H1 (cell line): ENCODE data around the gene DGKD. TPM values are rescaled to one million over a fixed set of nuclear protein-coding genes. Genes with fewer than 3 reads are reported as not detected.
A peak's percentile ranks its signal among the peaks of the same experiment; 100 is the strongest.

ENCODE experiments used
- CTCF ChIA-PET: fragments of 300-600 bp; sonication (Branson Sonifier 250); formaldehyde crosslinking; loops from one replicate; lab custom pipeline; 2021; ENCODE audit not compliant: partially characterized antibody; lab: Charles Lee
- POLR2A ChIA-PET: fragments of 300-600 bp; sonication (Branson Sonifier 250); formaldehyde crosslinking; loops from one replicate; lab custom pipeline; 2021; ENCODE audit warnings: inconsistent platforms; ENCODE audit not compliant: partially characterized antibody; lab: Charles Lee
- DNase-seq, 2 experiments: peaks; one replicate each; pipeline versions ENCODE4 v3.0.0 to v3.0.0-alpha.2; 2010 to 2022; ENCODE audit warnings: low spot score in 2 of 2, low read depth in 1 of 2, mixed read lengths in 1 of 2
- FAIRE-seq: peaks from 2 replicates; lab custom pipeline; 2011; peaks lifted over from hg19 to GRCh38; lab: Jason Lieb, UNC
- H2AFZ ChIP-seq: 2 replicates; pipeline ENCODE4 v1.8.1; 2012; ENCODE audit warnings: low read length, inconsistent platforms
- H2AK5ac ChIP-seq: 2 replicates; pipeline ENCODE4 v1.6.1; 2013; ENCODE audit warnings: low read depth, low read length
- H2BK120ac ChIP-seq: replicated peaks from 2 replicates; pipeline ENCODE3; 2013; ENCODE audit warnings: low read depth, low read length, inconsistent platforms
- H2BK12ac ChIP-seq: 2 replicates; pipeline ENCODE4 v1.6.1; 2013; ENCODE audit warnings: low read depth, low read length
- H2BK15ac ChIP-seq: 2 replicates; pipeline ENCODE4 v1.6.1; 2013; ENCODE audit warnings: low read length
- H2BK20ac ChIP-seq: 2 replicates; pipeline ENCODE4 v1.6.1; 2013; ENCODE audit warnings: low read length
- H2BK5ac ChIP-seq: 2 replicates; pipeline ENCODE4 v1.6.1; 2013; ENCODE audit warnings: low read depth, low read length
- H3K14ac ChIP-seq: 2 replicates; pipeline ENCODE4 v1.6.1; 2013; ENCODE audit warnings: inconsistent platforms; ENCODE audit not compliant: insufficient read length
- H3K18ac ChIP-seq: 2 replicates; pipeline ENCODE4 v1.6.1; 2013; ENCODE audit warnings: low read length; ENCODE audit errors: extremely low read depth
- H3K23ac ChIP-seq: 2 replicates; pipeline ENCODE4 v1.6.1; 2013; ENCODE audit warnings: inconsistent platforms; ENCODE audit not compliant: insufficient read length
- H3K23me2 ChIP-seq: 2 replicates; pipeline ENCODE4 v1.6.1; 2013; ENCODE audit warnings: low read depth, low read length
- H3K27ac ChIP-seq: 2 replicates; pipeline ENCODE4 v1.6.1; 2011; ENCODE audit warnings: low read depth, low read length, inconsistent platforms
- H3K27me3 ChIP-seq, 4 experiments: replicated peaks in 1 of 4; 1 replicate in 1 of 4; 2 replicates in 3 of 4; pipeline versions ENCODE4 v1.6.1 to v1.8.1; 2011 to 2013; ENCODE audit warnings: low read length in 3 of 4, mild to moderate bottlenecking in 3 of 4, inconsistent platforms in 2 of 4, mixed read lengths in 2 of 4, moderate library complexity in 1 of 4; ENCODE audit not compliant: control insufficient read depth in 3 of 4, insufficient read depth in 3 of 4; ENCODE audit errors: extremely low read depth in 1 of 4
- H3K36me3 ChIP-seq, 4 experiments: 2 replicates each; pipeline versions ENCODE4 v1.6.1 to v1.8.1; 2011 to 2013; ENCODE audit warnings: mild to moderate bottlenecking in 4 of 4, low read length in 3 of 4, moderate library complexity in 2 of 4, control low read depth in 1 of 4, inconsistent platforms in 1 of 4; ENCODE audit not compliant: insufficient read depth in 4 of 4, control insufficient read depth in 2 of 4
- H3K4ac ChIP-seq: replicated peaks from 2 replicates; pipeline ENCODE3; 2013; ENCODE audit warnings: low read length, low read depth, mixed read lengths, inconsistent platforms; ENCODE audit not compliant: insufficient read length
- H3K4me1 ChIP-seq, 4 experiments: replicated peaks in 1 of 4; 1 replicate in 1 of 4; 2 replicates in 3 of 4; pipeline versions ENCODE4 v1.6.1 to v1.8.1; 2011 to 2013; ENCODE audit warnings: low read length in 3 of 4, inconsistent platforms in 2 of 4, mixed read lengths in 1 of 4; ENCODE audit not compliant: insufficient read depth in 4 of 4, control insufficient read depth in 3 of 4
- H3K4me2 ChIP-seq, 2 experiments: 2 replicates each; pipeline versions ENCODE4 v1.6.1 to v1.8.1; 2011 to 2013; ENCODE audit warnings: low read depth in 2 of 2, low read length in 2 of 2, control low read depth in 1 of 2, inconsistent platforms in 1 of 2, mild to moderate bottlenecking in 1 of 2; ENCODE audit not compliant: insufficient read depth in 1 of 2
- H3K4me3 ChIP-seq, 4 experiments: fragments of 200-600, 300-600 bp in 1 of 4; sonication (generic), shearing (Covaris generic), sonication (Bioruptor Twin) in 1 of 4; 2 replicates each; pipeline versions ENCODE4 v1.5.1 to v1.8.1; 2011 to 2016; ENCODE audit warnings: low read length in 4 of 4, low read depth in 3 of 4, control low read depth in 2 of 4, inconsistent platforms in 2 of 4, mild to moderate bottlenecking in 2 of 4, mixed read lengths in 1 of 4, moderate library complexity in 1 of 4; ENCODE audit not compliant: insufficient read depth in 2 of 4; ENCODE audit errors: extremely low read depth in 1 of 4
- H3K56ac ChIP-seq: replicated peaks from 2 replicates; pipeline ENCODE3; 2013; ENCODE audit warnings: low read depth, mild to moderate bottlenecking, mixed read lengths, low read length, inconsistent platforms; ENCODE audit not compliant: insufficient read length
- H3K79me1 ChIP-seq: 2 replicates; pipeline ENCODE4 v1.6.1; 2013; ENCODE audit warnings: low read depth, low read length, control low read depth
- H3K79me2 ChIP-seq, 2 experiments: 2 replicates each; pipeline versions ENCODE4 v1.6.1 to v1.8.1; 2012 to 2013; ENCODE audit warnings: low read length in 2 of 2, mild to moderate bottlenecking in 2 of 2, inconsistent platforms in 1 of 2; ENCODE audit not compliant: insufficient read depth in 2 of 2, control insufficient read depth in 1 of 2
- H3K9ac ChIP-seq, 4 experiments: replicated peaks in 1 of 4; 1 replicate in 1 of 4; 2 replicates in 3 of 4; pipeline versions ENCODE4 v1.6.1 to v1.8.1; 2011 to 2013; ENCODE audit warnings: low read depth in 3 of 4, low read length in 3 of 4, control low read depth in 2 of 4, mild to moderate bottlenecking in 2 of 4, moderate library complexity in 2 of 4, inconsistent platforms in 1 of 4; ENCODE audit errors: extremely low read depth in 1 of 4
- H3K9me3 ChIP-seq, 2 experiments: 2 replicates each; pipeline versions ENCODE4 v1.6.1 to v1.8.1; 2012 to 2013; ENCODE audit warnings: mild to moderate bottlenecking in 2 of 2, moderate library complexity in 2 of 2, control low read depth in 1 of 2, inconsistent platforms in 1 of 2, low read depth in 1 of 2, low read length in 1 of 2, mixed read lengths in 1 of 2; ENCODE audit not compliant: insufficient read depth in 2 of 2
- H4K20me1 ChIP-seq, 2 experiments: replicated peaks in 1 of 2; 2 replicates each; pipeline versions ENCODE3 to v1.8.1; 2011 to 2013; ENCODE audit warnings: inconsistent platforms in 2 of 2, low read length in 2 of 2, mild to moderate bottlenecking in 1 of 2; ENCODE audit not compliant: insufficient read depth in 2 of 2, control insufficient read depth in 1 of 2
- H4K5ac ChIP-seq: 2 replicates; pipeline ENCODE4 v1.6.1; 2013; ENCODE audit warnings: low read length, low read depth, mixed read lengths, inconsistent platforms; ENCODE audit not compliant: insufficient read length
- H4K8ac ChIP-seq: 2 replicates; pipeline ENCODE4 v1.8.0; 2013; ENCODE audit warnings: mild to moderate bottlenecking, moderate library complexity, low read length, inconsistent platforms; ENCODE audit not compliant: insufficient read depth; ENCODE audit errors: extremely low read depth
- H4K91ac ChIP-seq: replicated peaks from 2 replicates; pipeline ENCODE3; 2013; ENCODE audit warnings: low read length, mixed read lengths, inconsistent platforms; ENCODE audit not compliant: insufficient read length
- WGBS, 2 experiments: shearing (Covaris generic) in 1 of 2; methylation state at CpG; one replicate each; pipeline versions ENCODE4 v1.1.6 to v1.1.7; 2013 to 2015; ENCODE audit warnings: low lambda C conversion rate in 2 of 2, mixed read lengths in 2 of 2, inconsistent platforms in 1 of 2, low coverage in 1 of 2, missing lambda C conversion rate in 1 of 2; ENCODE audit not compliant: insufficient replicate concordance in 2 of 2, insufficient coverage in 1 of 2, insufficient read length in 1 of 2; ENCODE audit errors: extremely low coverage in 1 of 2, missing lambda C conversion rate in 1 of 2; 5-methylcytosine and 5-hydroxymethylcytosine counted together
- polyA plus RNA-seq, 7 experiments: library from polyadenylated mRNA; depleted of rRNA in 3 of 7; stranded (reverse) in 5 of 7; unstranded in 2 of 7; fragments of >200 nt in 5 of 7; fragments of 200-250 nt in 2 of 7; gene quantifications; 1 replicate in 5 of 7; 2 replicates in 1 of 7; 4 replicates in 1 of 7; pipeline versions ENCODE4 v1.2.1 to v1.2.3, GENCODE V29; 2011 to 2013; ENCODE audit warnings: missing spikeins in 2 of 7, mixed read lengths in 2 of 7
- total RNA-seq: library from RNA; stranded (reverse); fragmentation: NEBNext Ultra II Directional; extraction: Animal tissue kit (Norgen Biotek cat#: 25700); gene quantifications from 2 replicates; pipeline ENCODE4 v1.2.1, GENCODE V29; 2021

Gene DGKD
- total and polyA plus RNA-seq, 2 of the 8 experiments (the other 6 are each of a cell fraction or from before 2014, with no cell fraction given) = 7.7 to 30.9 TPM

GRCh38 chr2:233428438-233428837 lies 74.1 kb downstream of the DGKD start:
- H4K91ac ChIP-seq = no peak overlapping the region
- FAIRE-seq (no peak), DNase-seq (peak in 1 of 2 experiments; percentile 23)
- peaks cover 0 to 2% of the 10 kb centered on the region in 2 experiments; a peak in 3 of 4 replicates for H3K9me3 ChIP-seq
- H2BK12ac ChIP-seq = no peak overlapping the region
- H3K27ac ChIP-seq = no peak overlapping the region
- H3K79me1 ChIP-seq = peaks cover 4% of the 10 kb centered on the region
- no peak overlapping the region for H3K23ac ChIP-seq
- H3K14ac ChIP-seq = no peak overlapping the region
- H3K4me1 ChIP-seq = no peaks in the 10 kb centered on the region
- H3K27me3 ChIP-seq = no peaks in the 10 kb centered on the region
- CTCF ChIA-PET = interaction anchor here (0.6 to 1.4 kb wide), 8 partner anchors 8 to 1288 kb away, joined by 3 to 4 read pairs (median 3); no protein-coding TSS in a partner anchor
- H3K36me3 ChIP-seq = 0 out of 8 replicates have a peak, but pooled peaks cover 0 to 2% (median 0%) of the 10 kb centered on the region in 4 experiments
- WGBS, 2 experiments = 94% methylated on average over 7 of the region's 7 CpGs; no CpG with 5 or more reads in 1 of the 2 experiments
- H3K9ac ChIP-seq = no peak overlapping the region
- no peak overlapping the region for H3K18ac ChIP-seq
- H3K4me2 ChIP-seq = no peak overlapping the region
- no peak overlapping the region for H4K8ac ChIP-seq
- no peak overlapping the region for H2BK5ac ChIP-seq
- no peak overlapping the region for H2BK20ac ChIP-seq
- H3K4me3 ChIP-seq = no peak overlapping the region
- peaks cover 0 to 2% of the 10 kb centered on the region in 2 experiments for H4K20me1 ChIP-seq
- H2BK15ac ChIP-seq = no peak overlapping the region
- 0 out of 4 replicates have a peak, but pooled peaks cover 0 to 2% of the 10 kb centered on the region in 2 experiments for H3K79me2 ChIP-seq
- H3K4ac ChIP-seq = no peak overlapping the region
- POLR2A ChIA-PET = interaction anchor here (1.1 kb wide), 1 partner anchor 9 kb away, joined by 3 read pairs; no protein-coding TSS in a partner anchor
- no peak overlapping the region for H4K5ac ChIP-seq
- no peaks in the 10 kb centered on the region; the same call in 1 of the 2 replicates for H3K23me2 ChIP-seq
- H2BK120ac ChIP-seq = no peak overlapping the region
- H3K56ac ChIP-seq = no peak overlapping the region
- H2AFZ ChIP-seq = no peak overlapping the region
- H2AK5ac ChIP-seq = no peak overlapping the region
